Mucosa of gallbladder (tissue), 1 donor: ENCODE measurements around the gene DNAJC7. TPM values are rescaled to one million over a fixed set of nuclear protein-coding genes. Genes with fewer than 3 reads are reported as not detected.
"Not testable (repeated sequence)": the region's sequence is repeated elsewhere in the genome, so short reads cannot be mapped to it uniquely, and the experiment has no call there.

Experiments
- DNase-seq: peaks from one replicate; pipeline ENCODE4 v3.0.0-alpha.2; 2020; ENCODE audit warnings: low spot score
- total RNA-seq: library from RNA; stranded (reverse); gene quantifications from one replicate; pipeline ENCODE4 v1.2.1, GENCODE V29; 2021
- donor health status: DM: no; HTN: no; CAD: no.

The DNAJC7 gene
- total RNA-seq, 1 donor from 2014 or later: 69.8 TPM

- DNase-seq: no peak
Observed at GRCh38 chr17:41957031-41957868, 60.0 kb downstream of the DNAJC7 start.

GRCh38 chr17:41956522-41956921 is 60.7 kb downstream of the DNAJC7 start:
- no peak for DNase-seq

- no peak for DNase-seq
Observed at GRCh38 chr17:41948762-41949460, 68.3 kb downstream of the DNAJC7 start.

GRCh38 chr17:41944943-41945342 is 72.3 kb downstream of the DNAJC7 start:
- DNase-seq: no peak

GRCh38 chr17:41943492-41943891 is 73.7 kb downstream of the DNAJC7 start:
- DNase-seq: no peak

- no peak for DNase-seq
Observed at GRCh38 chr17:41942626-41943373, 74.4 kb downstream of the DNAJC7 start.

GRCh38 chr17:41941168-41941567 is 76.1 kb downstream of the DNAJC7 start:
- no peak for DNase-seq

GRCh38 chr17:41939693-41940090 is 77.5 kb downstream of the DNAJC7 start:
- no peak for DNase-seq

- DNase-seq: no peak
Observed at GRCh38 chr17:41939044-41939692, 78.1 kb downstream of the DNAJC7 start.

- DNase-seq: no peak
Observed at GRCh38 chr17:41937970-41938954, 79.0 kb downstream of the DNAJC7 start.

GRCh38 chr17:41935641-41936040 is 81.6 kb downstream of the DNAJC7 start:
- DNase-seq: no peak

GRCh38 chr17:41932816-41933389 is 84.3 kb downstream of the DNAJC7 start:
- no peak for DNase-seq

GRCh38 chr17:41931715-41932114 is 85.5 kb downstream of the DNAJC7 start:
- not testable (repeated sequence) for DNase-seq

- DNase-seq: not testable (repeated sequence)
Observed at GRCh38 chr17:41930833-41931156, 86.4 kb downstream of the DNAJC7 start.

- peak; percentile 97 for DNase-seq
Observed at GRCh38 chr17:41930009-41930832, 87.0 kb downstream of the DNAJC7 start, which contains the start of gene ODAD4. TSS of gene ODAD4 (plus strand) at chr17:41930617. CDS start at chr17:41930724, 107 bp downstream.

- DNase-seq: no peak
Observed at GRCh38 chr17:41928693-41929251, 88.5 kb downstream of the DNAJC7 start.
